ENCODE measurements around the gene PIM1. TPM values are rescaled to one million over a fixed set of nuclear protein-coding genes. Genes with fewer than 3 reads are reported as not detected.
"Not testable (repeated sequence)": the region's sequence is repeated elsewhere in the genome, so short reads cannot be mapped to it uniquely, and the experiment has no call there.

Gene PIM1
- total RNA-seq, 2 donors from 2014 or later = 246 to 403 TPM

DNA sequence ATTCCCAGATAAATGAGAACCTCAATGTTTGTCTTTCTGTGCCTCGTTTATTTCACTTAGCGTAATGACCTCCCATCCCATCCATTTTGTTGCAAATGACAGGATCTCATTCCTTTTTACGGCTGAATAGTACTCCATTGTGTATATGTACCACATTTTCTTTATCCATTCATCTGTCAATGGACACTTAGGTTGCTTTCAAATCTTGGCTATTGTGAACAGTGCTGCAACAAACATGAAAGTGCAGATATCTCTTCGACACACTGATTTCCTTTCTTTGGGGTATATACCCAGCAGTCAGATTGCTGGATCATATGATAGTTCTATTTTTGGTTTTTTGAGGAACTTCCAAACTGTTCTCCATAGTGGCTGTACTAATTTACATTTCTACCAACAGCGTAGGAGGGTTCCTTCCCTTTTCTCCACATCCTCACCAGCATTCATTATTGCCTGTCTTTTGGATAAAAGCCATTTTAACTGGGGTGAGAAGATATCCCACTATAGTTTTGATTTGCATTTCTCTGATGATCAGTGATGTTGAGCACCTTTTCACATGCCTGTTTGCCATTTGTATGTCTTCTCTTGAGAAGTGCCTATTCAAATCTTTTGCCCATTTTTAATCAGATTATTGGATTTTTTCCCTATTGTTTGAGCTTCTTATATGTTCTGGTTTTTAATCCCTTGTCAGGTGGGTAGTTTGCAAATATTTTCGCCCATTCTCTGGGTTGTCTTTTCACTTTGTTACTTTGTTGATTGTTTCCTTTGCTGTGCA lies 16.2 kb downstream of the PIM1 start:
- Mint-ChIP-seq H3K4me1 (peaks cover 31% of the 10 kb centered on the region), H3K4me3 (peak overlapping the region; percentile 53)
- H3K36me3 Mint-ChIP-seq (ENCODE audit: low read depth) = not testable (repeated sequence)

DNA sequence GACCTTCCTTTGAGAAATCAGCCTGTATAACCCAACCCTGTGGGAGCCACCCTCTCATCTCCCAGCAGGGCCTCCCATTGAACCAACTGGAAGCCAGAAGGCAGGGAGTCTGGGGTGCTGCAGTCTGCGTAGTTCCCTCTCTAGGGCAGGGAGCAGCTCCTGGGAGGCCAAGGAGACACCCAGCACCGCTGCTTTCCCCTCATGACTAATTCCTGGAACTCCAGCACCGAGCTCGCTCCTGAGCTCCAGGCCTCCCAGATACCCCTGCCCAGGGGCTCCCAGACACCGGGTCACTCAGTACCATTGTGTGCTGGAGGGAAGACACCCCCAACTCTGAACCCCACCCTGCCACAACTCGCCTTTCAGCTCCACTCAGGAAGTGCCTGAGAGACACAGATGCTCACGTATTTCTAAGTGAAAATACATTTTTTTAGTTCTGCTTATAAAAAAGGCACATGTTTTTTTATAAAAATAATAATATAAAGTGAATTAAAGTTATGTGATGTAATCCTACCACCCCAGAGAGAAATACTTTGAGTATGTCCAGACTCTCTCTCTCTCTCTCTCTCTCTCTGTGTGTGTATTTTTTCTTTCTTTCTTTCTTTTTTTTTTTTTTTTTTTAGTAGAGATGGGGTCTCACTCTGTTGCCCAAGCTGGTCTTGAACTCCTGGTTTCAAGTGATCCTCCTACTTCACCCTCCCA lies 17.5 kb downstream of the PIM1 start:
- no peak for ATAC-seq (replicated peaks)
- Mint-ChIP-seq H3K4me1 (peaks cover 32% of the 10 kb centered on the region), H3K36me3 (ENCODE audit: low read depth) (no peaks in the 10 kb centered on the region), H3K4me3 (peak overlapping the region; percentile 53), H3K27me3 (no peaks in the 10 kb centered on the region), H3K9me3 (no peaks in the 10 kb centered on the region), H3K27ac (peak overlapping the region; percentile 61)

More for the DNA sequence above, 16.2 kb downstream of the PIM1 start:
- not testable (repeated sequence) for H3K9me3 Mint-ChIP-seq; H3K27me3 Mint-ChIP-seq; ATAC-seq (replicated peaks)
- peak overlapping the region; percentile 42 for H3K27ac Mint-ChIP-seq

DNA sequence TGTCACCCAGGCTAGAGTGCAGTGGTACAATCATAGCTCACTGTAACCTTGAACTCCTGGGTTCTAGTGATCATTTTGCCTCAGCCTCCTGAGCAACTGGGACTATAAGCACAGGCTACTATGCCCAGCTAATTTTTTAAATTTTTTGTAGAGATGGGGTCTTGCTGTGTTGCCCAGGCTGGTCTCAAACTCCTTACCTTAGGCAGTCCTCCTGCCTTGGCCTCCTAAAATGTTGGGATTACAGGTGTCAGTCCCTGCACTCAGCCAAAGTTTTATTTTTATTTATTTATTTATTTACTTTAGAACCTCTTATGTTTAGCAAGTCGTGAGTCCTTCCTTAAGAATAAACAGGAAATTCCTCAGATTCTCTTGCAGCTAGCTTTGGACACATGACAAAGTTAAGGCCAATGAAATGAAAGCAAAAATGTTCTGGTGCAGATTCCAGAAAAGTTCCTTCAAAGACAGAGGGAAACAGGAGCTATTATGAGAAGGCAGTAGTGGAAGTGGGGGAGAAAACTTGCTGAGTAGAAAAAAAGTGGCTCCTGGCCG lies 19.1 kb downstream of the PIM1 start:
- Mint-ChIP-seq H3K27me3 (no peaks in the 10 kb centered on the region), H3K36me3 (ENCODE audit: low read depth) (no peaks in the 10 kb centered on the region), H3K4me1 (peaks cover 28% of the 10 kb centered on the region), H3K4me3 (peak overlapping the region; percentile 34), H3K9me3 (no peaks in the 10 kb centered on the region), H3K27ac (no peak overlapping the region)
- ATAC-seq (replicated peaks) = no peak

DNA sequence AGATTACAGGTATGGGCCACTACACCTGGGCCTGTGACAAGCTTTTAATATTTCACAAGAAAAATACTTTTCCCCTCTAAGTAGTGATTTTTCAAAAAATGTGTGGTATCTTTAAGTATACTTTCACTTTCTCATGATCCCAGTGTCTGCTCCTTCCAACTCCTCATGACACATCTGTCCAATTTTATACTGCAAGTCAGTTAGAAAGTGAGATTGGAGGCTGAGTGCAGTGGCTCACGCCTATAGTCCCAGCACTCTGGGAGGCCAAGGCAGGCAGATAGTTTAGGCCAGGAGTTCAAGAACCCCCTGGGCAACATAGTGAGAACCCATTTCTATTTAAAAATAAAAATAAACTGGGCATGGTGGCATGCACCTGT lies 20.2 kb downstream of the PIM1 start:
- peaks cover 34% of the 10 kb centered on the region for H3K4me1 Mint-ChIP-seq
- peak; percentile 81 for ATAC-seq (replicated peaks)
- no peaks in the 10 kb centered on the region for H3K36me3 Mint-ChIP-seq (ENCODE audit: low read depth)
- peak overlapping the region; percentile 71 for H3K27ac Mint-ChIP-seq
- H3K4me3 Mint-ChIP-seq = peak overlapping the region; percentile 34
- H3K27me3 Mint-ChIP-seq = no peaks in the 10 kb centered on the region
- no peaks in the 10 kb centered on the region for H3K9me3 Mint-ChIP-seq

DNA sequence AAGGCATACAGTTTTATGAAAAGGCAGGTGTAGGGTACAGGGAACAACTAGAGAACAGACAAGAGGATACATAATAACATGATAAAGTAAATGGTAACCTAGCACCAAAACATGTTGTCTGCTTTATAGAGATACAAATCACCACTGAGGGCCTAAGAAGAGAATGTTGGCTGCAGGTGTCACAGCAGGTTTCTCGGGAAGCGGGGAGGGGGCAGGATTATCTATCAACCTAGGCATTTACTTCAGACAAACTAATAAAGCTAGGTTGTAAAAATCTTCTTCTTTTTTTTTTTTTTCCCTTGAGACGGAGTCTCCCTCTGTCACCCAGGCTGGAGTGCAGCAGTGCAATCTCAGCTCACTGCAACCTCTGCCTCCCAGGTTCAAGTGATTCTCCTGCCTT lies 22.7 kb downstream of the PIM1 start:
- Mint-ChIP-seq H3K36me3 (ENCODE audit: low read depth) (no peaks in the 10 kb centered on the region), H3K27me3 (no peaks in the 10 kb centered on the region), H3K27ac (no peak overlapping the region), H3K9me3 (no peaks in the 10 kb centered on the region), H3K4me1 (peaks cover 23% of the 10 kb centered on the region), H3K4me3 (no peak overlapping the region)
- no peak for ATAC-seq (replicated peaks)

DNA sequence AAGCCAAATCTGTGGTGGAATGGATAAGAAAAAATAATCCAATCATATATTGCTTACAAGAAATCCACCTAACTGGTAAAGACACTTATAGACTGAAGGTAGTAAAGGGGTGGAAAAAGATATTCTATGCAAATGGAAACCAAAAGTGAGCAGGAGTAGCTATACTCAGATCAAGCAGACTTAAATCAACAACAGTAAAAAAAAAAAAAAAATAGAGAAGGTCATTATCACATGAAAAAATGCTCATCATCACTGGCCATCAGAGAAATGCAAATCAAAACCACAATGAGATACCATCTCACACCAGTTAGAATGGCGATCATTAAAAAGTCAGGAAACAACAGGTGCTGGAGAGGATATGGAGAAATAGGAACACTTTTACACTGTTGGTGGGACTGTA lies 24.9 kb downstream of the PIM1 start:
- peaks cover 18% of the 10 kb centered on the region for H3K4me1 Mint-ChIP-seq
- not testable (repeated sequence) for H3K36me3 Mint-ChIP-seq (ENCODE audit: low read depth); H3K9me3 Mint-ChIP-seq; H3K27me3 Mint-ChIP-seq
- peak overlapping the region; percentile 39 for H3K27ac Mint-ChIP-seq
- H3K4me3 Mint-ChIP-seq = peak overlapping the region; percentile 32
- ATAC-seq (replicated peaks) = peak; percentile 38

DNA sequence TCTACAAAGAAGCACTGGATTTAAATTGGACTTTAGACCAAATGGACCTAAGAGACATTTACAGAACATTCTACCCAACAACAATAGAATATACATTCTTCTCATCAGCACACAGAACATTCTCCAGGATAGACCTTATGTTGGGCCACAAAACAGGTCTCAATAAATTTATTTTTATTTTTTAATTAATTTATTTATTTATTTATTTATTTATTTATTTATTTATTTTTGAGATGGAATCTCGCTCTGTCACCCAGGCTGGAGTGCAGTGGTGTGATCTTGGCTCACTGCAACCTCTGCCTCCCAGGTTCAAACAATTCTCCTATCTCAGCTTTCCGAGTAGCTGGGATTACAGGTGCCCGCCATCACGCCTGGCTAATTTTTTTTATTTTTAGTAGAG lies 26.5 kb downstream of the PIM1 start:
- H3K9me3 Mint-ChIP-seq; H3K27me3 Mint-ChIP-seq; H3K27ac Mint-ChIP-seq; H3K36me3 Mint-ChIP-seq (ENCODE audit: low read depth); ATAC-seq (replicated peaks); H3K4me3 Mint-ChIP-seq: not testable (repeated sequence)
- peaks cover 14% of the 10 kb centered on the region for H3K4me1 Mint-ChIP-seq

DNA sequence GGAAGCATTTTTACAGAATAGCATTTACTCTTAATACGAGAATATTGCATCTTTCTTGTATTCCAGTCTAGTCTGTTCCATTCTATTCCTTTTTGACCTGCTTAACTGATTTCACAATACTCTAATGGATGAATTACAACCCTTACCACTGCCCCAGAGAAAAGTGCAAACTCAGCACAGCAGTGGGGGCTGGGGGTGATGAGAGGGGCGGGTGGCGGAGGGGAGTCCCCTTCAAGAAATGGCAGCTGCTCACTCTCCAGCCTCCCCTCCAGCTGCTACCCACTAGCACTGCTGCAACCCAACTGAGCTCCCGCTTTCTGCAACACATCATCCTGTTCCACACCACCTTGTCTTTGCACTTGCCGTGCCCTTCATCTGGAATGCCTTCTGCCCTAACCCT lies 30.1 kb downstream of the PIM1 start:
- Mint-ChIP-seq H3K4me3 (no peak overlapping the region), H3K27ac (no peak overlapping the region), H3K4me1 (peaks cover 17% of the 10 kb centered on the region), H3K9me3 (no peaks in the 10 kb centered on the region), H3K27me3 (no peaks in the 10 kb centered on the region), H3K36me3 (ENCODE audit: low read depth) (no peaks in the 10 kb centered on the region)
- no peak for ATAC-seq (replicated peaks)

DNA sequence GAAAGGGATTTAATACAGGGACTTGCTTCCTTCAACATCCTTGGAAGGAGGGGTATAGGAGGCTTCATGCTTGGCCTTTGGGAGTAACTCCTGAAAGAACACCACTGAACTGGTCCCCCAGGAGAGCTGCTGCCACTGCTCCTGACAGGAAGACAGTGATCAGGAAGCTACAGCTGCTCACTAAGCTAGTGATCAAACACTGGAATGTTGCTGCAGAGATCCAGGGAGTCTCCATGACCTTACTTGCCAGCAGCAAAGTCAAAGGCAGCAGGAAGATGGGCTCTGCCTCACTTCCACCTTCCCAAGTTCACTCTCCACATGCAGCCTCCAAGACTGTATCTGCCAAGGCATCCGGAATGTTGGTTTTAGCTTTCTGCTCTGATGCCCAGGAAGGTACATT lies 31.8 kb downstream of the PIM1 start:
- H3K4me3 Mint-ChIP-seq = peak overlapping the region; percentile 64
- no peak overlapping the region for H3K27ac Mint-ChIP-seq
- peaks cover 21% of the 10 kb centered on the region for H3K4me1 Mint-ChIP-seq
- H3K36me3 Mint-ChIP-seq (ENCODE audit: low read depth) = no peaks in the 10 kb centered on the region
- no peak for ATAC-seq (replicated peaks)
- no peaks in the 10 kb centered on the region for H3K9me3 Mint-ChIP-seq
- no peaks in the 10 kb centered on the region for H3K27me3 Mint-ChIP-seq

DNA sequence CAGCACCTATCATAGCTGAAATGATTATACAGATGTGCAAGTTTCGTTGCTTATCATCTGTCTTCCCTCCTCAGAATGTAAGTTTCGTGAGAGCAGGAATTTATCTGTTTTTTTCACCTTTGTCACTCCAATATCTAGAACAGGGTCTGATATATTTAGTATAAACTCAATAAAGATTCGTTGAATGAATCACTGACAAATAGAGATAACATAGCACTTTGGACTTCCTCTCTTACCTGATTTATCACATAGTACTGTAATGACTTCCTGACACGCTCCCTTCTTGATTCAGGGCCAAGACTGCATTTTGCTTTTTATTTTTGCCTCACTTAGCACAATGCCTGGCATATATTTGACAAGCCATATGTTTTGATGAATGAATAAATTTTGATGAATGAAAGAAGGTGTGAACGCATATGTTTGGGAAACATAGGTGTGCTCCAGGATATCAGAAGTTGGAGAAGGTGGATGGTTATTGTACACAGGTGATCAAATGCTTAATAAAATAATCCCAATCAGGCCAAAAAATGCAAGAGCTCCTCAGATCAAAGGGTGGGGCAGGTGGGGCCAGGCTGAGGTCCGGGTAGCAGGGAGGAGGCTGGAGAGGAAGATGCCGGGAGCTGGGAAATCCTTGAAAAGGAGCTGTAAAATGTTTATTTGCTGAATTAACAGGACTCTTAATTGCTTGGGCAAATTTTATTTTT lies 33.0 kb downstream of the PIM1 start:
- peak overlapping the region; percentile 82 for H3K27ac Mint-ChIP-seq
- H3K4me3 Mint-ChIP-seq = peak overlapping the region; percentile 64
- H3K9me3 Mint-ChIP-seq = no peaks in the 10 kb centered on the region
- H3K27me3 Mint-ChIP-seq = no peaks in the 10 kb centered on the region
- peaks cover 32% of the 10 kb centered on the region for H3K4me1 Mint-ChIP-seq
- peak; percentile 76 for ATAC-seq (replicated peaks)
- no peaks in the 10 kb centered on the region for H3K36me3 Mint-ChIP-seq (ENCODE audit: low read depth)

DNA sequence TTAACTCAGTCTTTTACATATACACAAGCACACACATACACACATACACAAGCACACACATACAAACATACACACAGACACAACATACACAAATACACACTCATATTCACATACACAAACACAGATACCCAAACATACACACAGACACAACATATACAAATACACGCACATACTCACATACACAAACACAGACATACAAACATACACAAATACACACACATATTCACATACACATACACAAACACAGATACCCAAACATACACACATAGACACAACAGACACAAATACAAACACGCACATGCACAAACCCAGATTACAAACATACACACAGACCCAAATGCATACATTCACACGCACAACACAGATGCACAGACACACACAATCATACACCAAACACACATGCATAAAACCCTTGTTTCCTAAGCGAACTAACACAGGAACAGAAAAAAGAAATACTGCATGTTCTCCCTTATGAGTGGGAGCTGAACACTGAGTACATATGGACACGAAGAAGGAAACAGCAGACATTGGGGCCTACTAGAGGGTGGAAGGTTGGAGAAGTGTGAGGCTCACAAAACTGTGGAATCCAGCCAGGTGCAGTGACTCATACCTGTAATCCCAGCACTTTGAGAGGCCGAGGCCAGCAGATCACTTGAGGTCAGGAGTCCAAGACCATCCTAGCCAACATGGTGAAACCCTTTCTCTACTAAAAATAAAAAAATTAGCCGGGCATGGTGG lies 34.2 kb downstream of the PIM1 start:
- H3K36me3 Mint-ChIP-seq (ENCODE audit: low read depth) = no peaks in the 10 kb centered on the region
- H3K4me3 Mint-ChIP-seq = no peak overlapping the region
- H3K4me1 Mint-ChIP-seq = peaks cover 37% of the 10 kb centered on the region
- H3K9me3 Mint-ChIP-seq = no peaks in the 10 kb centered on the region
- no peak for ATAC-seq (replicated peaks)
- peak overlapping the region; percentile 0 for H3K27ac Mint-ChIP-seq
- H3K27me3 Mint-ChIP-seq = no peaks in the 10 kb centered on the region

DNA sequence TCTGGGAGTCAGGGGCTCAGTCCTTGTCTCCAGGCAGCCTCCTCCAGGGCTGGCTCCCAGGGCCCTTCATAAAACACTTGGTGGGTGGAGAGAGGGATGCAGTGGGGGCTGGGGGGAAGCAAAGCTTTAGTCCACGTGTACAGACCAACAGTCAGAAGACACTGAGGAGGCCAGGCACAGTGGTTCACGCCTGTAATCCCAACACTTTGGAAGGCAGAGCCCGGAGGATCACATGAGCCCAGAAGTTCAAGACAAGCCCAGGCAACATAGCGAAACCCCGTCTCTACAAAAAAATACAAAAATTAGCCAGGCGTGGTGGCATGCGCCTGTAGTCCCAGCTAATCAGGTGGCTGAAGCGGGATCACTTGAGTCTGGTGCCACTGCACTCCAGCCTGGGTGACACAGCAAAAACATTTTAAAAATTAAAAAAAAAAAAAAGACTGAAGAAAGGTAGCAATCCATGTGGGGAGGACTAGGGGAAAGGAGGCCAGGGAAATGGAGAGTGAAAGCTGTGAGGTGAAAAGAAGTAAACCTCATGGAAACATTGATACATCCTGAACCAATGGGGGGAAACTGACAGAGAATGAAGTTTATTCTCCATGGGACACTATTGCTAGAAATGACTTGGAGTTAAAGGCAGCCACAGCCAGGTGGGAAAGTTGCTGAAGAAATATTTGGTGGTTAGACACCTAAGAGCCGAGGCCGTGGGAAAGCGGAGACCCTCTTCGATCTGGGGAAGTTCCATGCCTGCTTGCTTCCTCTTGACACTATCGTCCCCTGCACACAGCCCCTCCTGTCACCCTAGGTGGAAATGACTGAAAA lies 35.4 kb downstream of the PIM1 start:
- H3K9me3 Mint-ChIP-seq = no peaks in the 10 kb centered on the region
- ATAC-seq (replicated peaks) = peak; percentile 8
- H3K4me1 Mint-ChIP-seq = peaks cover 47% of the 10 kb centered on the region
- H3K4me3 Mint-ChIP-seq = peak overlapping the region; percentile 33
- H3K27ac Mint-ChIP-seq = peak overlapping the region; percentile 13
- H3K27me3 Mint-ChIP-seq = no peaks in the 10 kb centered on the region
- no peaks in the 10 kb centered on the region for H3K36me3 Mint-ChIP-seq (ENCODE audit: low read depth)

DNA sequence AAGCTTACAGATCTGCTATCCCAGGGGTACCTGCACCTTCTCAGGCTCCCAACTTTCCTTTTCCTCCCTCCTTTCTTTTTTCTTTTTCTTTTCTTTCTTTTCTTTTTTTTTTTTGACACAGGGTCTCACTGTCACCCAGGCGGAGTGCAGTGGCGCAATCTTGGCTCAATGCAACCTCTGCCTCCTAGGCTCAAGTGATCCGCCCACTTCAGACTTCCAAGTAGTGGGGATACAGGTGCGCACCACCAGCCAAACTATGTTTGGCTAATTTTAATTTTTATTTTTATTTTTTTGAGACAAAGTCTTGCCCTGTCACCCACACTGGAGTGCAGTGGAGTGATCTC lies 36.0 kb downstream of the PIM1 start:
- Mint-ChIP-seq H3K4me3 (peak overlapping the region; percentile 33), H3K36me3 (ENCODE audit: low read depth) (no peaks in the 10 kb centered on the region), H3K9me3 (no peaks in the 10 kb centered on the region), H3K27me3 (no peaks in the 10 kb centered on the region), H3K27ac (peak overlapping the region; percentile 13), H3K4me1 (peaks cover 51% of the 10 kb centered on the region)
- ATAC-seq (replicated peaks) = no peak

Measured in activated T-helper 17 cell treated with anti-CD3 and anti-CD28 coated beads, Interleukin-2, amount 50 U/mL, for 72 hours (primary cell).